K562 treated with DMSO at 1 percent for 12 hours (cell line): ENCODE results near the gene C1orf105. TPM values are rescaled to one million over a fixed set of nuclear protein-coding genes. Genes with fewer than 3 reads are reported as not detected.

Source experiments
- total RNA-seq: library from RNA; unstranded; fragments of 300-600 nt; gene quantifications from 2 replicates; pipeline ENCODE4 v1.2.3, GENCODE V29; 2022; ENCODE audit not compliant: insufficient read depth

The C1orf105 gene
- not detected in 2 replicates for total RNA-seq

GRCh38 chr1:172420385-172420784 lies at the start of gene C1orf105:
C1orf105 (plus strand) TSS chr1:172420685; CDS start chr1:172420886, 201 bp downstream.

DNA sequence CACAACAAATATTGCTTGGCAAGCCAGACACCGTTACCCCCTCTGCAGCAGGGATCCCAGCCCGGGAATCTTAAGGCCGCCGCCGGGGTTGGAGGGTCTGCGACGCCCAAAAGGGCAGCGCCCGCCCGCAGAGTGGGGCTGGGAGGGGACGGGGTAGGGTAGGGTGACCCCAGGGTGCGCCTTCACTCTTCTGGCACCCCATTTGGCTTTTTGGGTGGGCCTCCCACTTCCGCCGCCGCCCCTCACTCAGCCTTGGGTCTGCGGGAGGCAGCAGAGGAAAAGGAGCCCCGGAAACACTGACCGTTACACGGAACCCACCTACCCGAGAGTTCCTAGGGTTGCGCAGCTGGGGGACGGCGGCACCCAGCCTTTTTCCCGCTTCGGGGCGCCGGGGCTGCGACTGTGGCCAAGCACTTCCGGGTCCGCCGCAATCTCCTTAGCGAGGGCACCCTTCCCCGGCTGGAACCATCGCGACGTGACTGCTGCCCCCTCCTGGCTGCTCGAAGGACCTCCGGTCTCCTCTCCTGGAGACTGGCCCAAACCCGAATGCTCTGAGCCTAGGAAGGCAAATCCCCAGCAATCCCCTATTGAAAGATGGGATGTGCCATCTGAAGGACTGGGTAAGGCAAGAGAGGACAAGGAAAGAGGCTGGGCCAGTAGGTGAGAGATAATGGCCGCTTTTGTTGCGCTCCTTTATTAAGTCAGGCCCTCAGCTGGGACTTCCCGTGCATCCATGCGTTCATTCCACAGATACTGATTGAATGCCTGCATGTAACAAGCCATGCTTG lies 23.4 kb downstream of the C1orf105 start, which contains the start of gene PIGC:
Gene PIGC (minus strand): TSS at position 404 of the 788 bp plus-strand sequence. CDS start 1,447 bp downstream, outside the sequence.

Other genes with a start within 250 kb of the C1orf105 start
- 62.8 and 90.2 TPM in 2 replicates for gene PIGC, start 23.4 kb downstream of the C1orf105 start, total RNA-seq
- 3.3 and 16.1 TPM in 2 replicates for gene SUCO, start 112.5 kb downstream of the C1orf105 start, total RNA-seq
- gene FASLG, start 238.4 kb downstream of the C1orf105 start, total RNA-seq: not detected in 2 replicates